DMS114 treated with DMSO at 0.1 percent for 48 hours (cell line): ENCODE measurements around the gene DIRAS3.
"Not testable (repeated sequence)": the region's sequence is repeated elsewhere in the genome, so short reads cannot be mapped to it uniquely, and the experiment has no call there.

Experiments
- DNase-seq: peaks from one replicate; lab custom pipeline; 2025; ENCODE audit not compliant: unreplicated experiment; lab: John Stamatoyannopoulos, UW

DIRAS3 gene

GRCh38 chr1:68024635-68025338, 25.6 kb downstream of the DIRAS3 start:
- DNase-seq, result no peak

- DNase-seq, result no peak
Measured at GRCh38 chr1:68016381-68016780, 34.0 kb downstream of the DIRAS3 start.

GRCh38 chr1:68015971-68016370, 34.5 kb downstream of the DIRAS3 start:
- DNase-seq, result no peak

- no peak for DNase-seq
Measured at GRCh38 chr1:68015369-68015768, 35.1 kb downstream of the DIRAS3 start.

GRCh38 chr1:68013351-68013750, 37.1 kb downstream of the DIRAS3 start:
- no peak for DNase-seq

GRCh38 chr1:68011657-68012375, 38.6 kb downstream of the DIRAS3 start:
- DNase-seq, result no peak

- no peak for DNase-seq
Measured at GRCh38 chr1:68010543-68010942, 39.9 kb downstream of the DIRAS3 start.

GRCh38 chr1:68010090-68010489, 40.3 kb downstream of the DIRAS3 start:
- DNase-seq, result no peak

GRCh38 chr1:68003626-68004025, 46.8 kb downstream of the DIRAS3 start:
- DNase-seq, result not testable (repeated sequence)

GRCh38 chr1:68000191-68000590, 50.2 kb downstream of the DIRAS3 start:
- no peak for DNase-seq

- DNase-seq, result no peak
Measured at GRCh38 chr1:67997746-67998145, 52.7 kb downstream of the DIRAS3 start.
